RWPE2 (cell line): ENCODE data around the gene FARS2.

Experiments used
- ATAC-seq: fragments of 200-7000 bp; cut with Tn5 transposase; 3 replicates; pipeline ENCODE4 v1.9.1; 2021; ENCODE audit warnings: low read depth
- DNase-seq: peaks from one replicate; pipeline ENCODE4 v3.0.0-alpha.2; 2020; ENCODE audit warnings: low spot score
- H3K27ac ChIP-seq: fragments of 450-650 bp; 2 replicates; pipeline ENCODE4 v1.5.1; 2017; ENCODE audit warnings: mild to moderate bottlenecking; ENCODE audit not compliant: poor library complexity, severe bottlenecking
- H3K27me3 ChIP-seq: fragments of 250-450 bp; sonication (Bioruptor Pico); 2 replicates; pipeline ENCODE4 v1.5.1; 2021; ENCODE audit warnings: mild to moderate bottlenecking, moderate library complexity; ENCODE audit not compliant: insufficient read depth, poor library complexity, severe bottlenecking
- H3K36me3 ChIP-seq: fragments of 250-450 bp; sonication (Bioruptor Pico); 2 replicates; pipeline ENCODE4 v1.5.1; 2020; ENCODE audit warnings: low read depth, mild to moderate bottlenecking, moderate library complexity
- H3K4me1 ChIP-seq: fragments of 250-450 bp; sonication (Bioruptor Pico); 2 replicates; pipeline ENCODE4 v1.5.1; 2021; ENCODE audit warnings: mild to moderate bottlenecking, moderate library complexity; ENCODE audit not compliant: insufficient read depth, poor library complexity, severe bottlenecking
- H3K4me3 ChIP-seq: fragments of 250-450 bp; sonication (Bioruptor Pico); 2 replicates; pipeline ENCODE4 v1.5.1; 2021; ENCODE audit warnings: mild to moderate bottlenecking, moderate library complexity; ENCODE audit not compliant: severe bottlenecking
- H3K9me3 ChIP-seq: fragments of 250-450 bp; sonication (Bioruptor Pico); 2 replicates; pipeline ENCODE4 v1.5.1; 2021; ENCODE audit warnings: mild to moderate bottlenecking, moderate library complexity; ENCODE audit not compliant: severe bottlenecking
- TF ChIP-seq, protein P1 (sequence below): fragments of 450-650 bp; IDR thresholded peaks from one replicate; pipeline ENCODE4 v1.5.1; 2017; ENCODE audit warnings: mild to moderate bottlenecking, moderate library complexity; ENCODE audit not compliant: poor library complexity, severe bottlenecking

The FARS2 gene

DNA sequence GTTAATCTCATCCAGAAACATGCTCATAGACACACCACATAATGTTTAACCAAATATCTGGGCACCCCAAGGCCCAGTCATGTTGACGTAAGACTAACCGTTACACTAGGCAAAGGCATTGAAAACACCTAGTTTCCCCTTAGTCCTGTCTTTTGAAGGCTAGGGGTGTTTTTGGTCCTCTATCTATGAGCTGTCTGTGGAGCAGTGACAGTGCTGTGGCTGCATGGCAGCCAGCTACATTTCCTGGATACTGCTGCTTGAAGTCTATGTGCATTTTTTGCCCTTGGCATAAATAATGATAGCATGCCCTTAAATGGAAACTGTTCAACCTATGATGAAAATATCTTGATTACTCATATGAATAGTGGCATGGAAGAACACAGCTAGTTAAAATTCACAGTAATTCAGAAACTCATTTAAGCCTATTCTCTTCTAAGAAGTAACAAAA, 18.6 kb downstream of the FARS2 start:
- no peak overlapping the region for H3K27ac ChIP-seq
- no peaks in the 10 kb centered on the region for H3K27me3 ChIP-seq
- ATAC-seq = no peak
- no peak overlapping the region for H3K4me3 ChIP-seq
- TF ChIP-seq, protein P1, sequence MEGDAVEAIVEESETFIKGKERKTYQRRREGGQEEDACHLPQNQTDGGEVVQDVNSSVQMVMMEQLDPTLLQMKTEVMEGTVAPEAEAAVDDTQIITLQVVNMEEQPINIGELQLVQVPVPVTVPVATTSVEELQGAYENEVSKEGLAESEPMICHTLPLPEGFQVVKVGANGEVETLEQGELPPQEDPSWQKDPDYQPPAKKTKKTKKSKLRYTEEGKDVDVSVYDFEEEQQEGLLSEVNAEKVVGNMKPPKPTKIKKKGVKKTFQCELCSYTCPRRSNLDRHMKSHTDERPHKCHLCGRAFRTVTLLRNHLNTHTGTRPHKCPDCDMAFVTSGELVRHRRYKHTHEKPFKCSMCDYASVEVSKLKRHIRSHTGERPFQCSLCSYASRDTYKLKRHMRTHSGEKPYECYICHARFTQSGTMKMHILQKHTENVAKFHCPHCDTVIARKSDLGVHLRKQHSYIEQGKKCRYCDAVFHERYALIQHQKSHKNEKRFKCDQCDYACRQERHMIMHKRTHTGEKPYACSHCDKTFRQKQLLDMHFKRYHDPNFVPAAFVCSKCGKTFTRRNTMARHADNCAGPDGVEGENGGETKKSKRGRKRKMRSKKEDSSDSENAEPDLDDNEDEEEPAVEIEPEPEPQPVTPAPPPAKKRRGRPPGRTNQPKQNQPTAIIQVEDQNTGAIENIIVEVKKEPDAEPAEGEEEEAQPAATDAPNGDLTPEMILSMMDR = no peak
- no peaks in the 10 kb centered on the region for H3K9me3 ChIP-seq
- no peaks in the 10 kb centered on the region for H3K4me1 ChIP-seq
- no peaks in the 10 kb centered on the region for H3K36me3 ChIP-seq
- DNase-seq = no peak

DNA sequence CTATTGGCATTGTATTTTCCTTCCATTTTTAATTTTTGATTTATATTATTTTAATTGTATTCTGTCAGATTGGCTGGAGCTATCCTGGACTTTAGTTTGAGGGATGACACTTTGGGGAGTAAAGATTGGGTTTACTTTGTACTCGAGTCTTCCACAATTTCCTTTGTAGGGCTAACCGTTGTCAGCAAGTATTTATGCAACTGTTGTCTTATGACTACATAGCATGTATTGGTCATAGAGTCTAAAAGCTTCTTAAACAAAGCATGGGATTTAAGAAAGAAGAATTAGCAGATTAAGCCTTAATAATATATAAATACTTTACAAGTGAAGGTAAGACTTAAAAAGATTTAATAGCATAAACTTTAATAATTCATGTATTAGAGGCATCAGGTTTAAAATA, 19.6 kb downstream of the FARS2 start:
- no peaks in the 10 kb centered on the region for H3K27me3 ChIP-seq
- no peaks in the 10 kb centered on the region for H3K4me1 ChIP-seq
- ATAC-seq (no peak), DNase-seq (no peak)
- no peak overlapping the region for H3K4me3 ChIP-seq
- TF ChIP-seq, protein P1 = no peak
- H3K36me3 ChIP-seq = no peaks in the 10 kb centered on the region
- H3K27ac ChIP-seq = no peak overlapping the region
- no peaks in the 10 kb centered on the region for H3K9me3 ChIP-seq

DNA sequence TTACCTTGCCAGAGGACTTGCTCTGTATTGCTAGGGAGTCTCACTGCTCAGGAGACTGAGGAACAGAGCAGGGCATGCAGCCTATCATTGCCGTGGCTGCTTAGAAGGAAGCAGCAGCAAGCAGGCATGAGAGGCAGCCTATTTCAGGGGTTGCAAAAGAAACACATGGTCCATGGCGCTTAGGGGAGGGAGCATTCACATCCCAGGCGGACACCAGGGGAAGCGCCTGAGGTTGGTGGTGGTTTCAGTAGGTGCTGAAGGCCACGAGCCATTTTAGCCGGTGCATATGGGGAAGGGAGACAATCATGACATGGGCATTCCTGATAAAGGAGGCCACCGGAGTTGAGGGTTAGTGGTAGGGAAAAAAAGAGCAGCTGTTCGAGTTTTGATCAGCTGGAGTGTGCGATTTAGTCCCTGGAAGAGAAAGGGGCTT, 20.9 kb downstream of the FARS2 start:
- H3K4me1 ChIP-seq = no peaks in the 10 kb centered on the region
- TF ChIP-seq, protein P1 = no peak
- no peaks in the 10 kb centered on the region for H3K9me3 ChIP-seq
- DNase-seq (no peak), ATAC-seq (no peak)
- no peak overlapping the region for H3K27ac ChIP-seq
- H3K27me3 ChIP-seq = no peaks in the 10 kb centered on the region
- H3K4me3 ChIP-seq = no peak overlapping the region
- no peaks in the 10 kb centered on the region for H3K36me3 ChIP-seq

DNA sequence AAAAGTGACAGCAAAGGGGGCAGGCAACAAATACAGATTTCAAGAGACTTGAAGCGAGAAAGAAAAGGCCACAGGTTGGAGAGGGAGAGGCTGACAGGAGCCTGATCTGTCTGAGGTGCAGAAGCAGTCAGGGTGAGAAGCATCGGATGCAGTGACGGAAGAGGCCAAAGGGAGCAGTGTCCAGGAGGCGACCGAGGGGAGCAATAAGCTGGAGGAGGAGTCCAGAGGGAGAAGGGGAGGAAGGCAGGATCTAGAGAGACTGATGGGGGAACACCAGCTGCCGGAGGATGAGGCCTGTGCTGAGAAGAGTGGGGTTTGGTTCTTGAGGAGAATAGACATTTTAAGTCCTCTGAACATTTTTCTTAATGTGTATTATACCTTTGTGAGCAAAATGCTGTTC, 23.8 kb downstream of the FARS2 start:
- ATAC-seq (no peak), DNase-seq (no peak)
- H3K36me3 ChIP-seq = no peaks in the 10 kb centered on the region
- H3K4me1 ChIP-seq = no peaks in the 10 kb centered on the region
- H3K9me3 ChIP-seq = no peaks in the 10 kb centered on the region
- H3K4me3 ChIP-seq = no peak overlapping the region
- H3K27ac ChIP-seq = no peak overlapping the region
- no peaks in the 10 kb centered on the region for H3K27me3 ChIP-seq
- TF ChIP-seq, protein P1 = no peak

DNA sequence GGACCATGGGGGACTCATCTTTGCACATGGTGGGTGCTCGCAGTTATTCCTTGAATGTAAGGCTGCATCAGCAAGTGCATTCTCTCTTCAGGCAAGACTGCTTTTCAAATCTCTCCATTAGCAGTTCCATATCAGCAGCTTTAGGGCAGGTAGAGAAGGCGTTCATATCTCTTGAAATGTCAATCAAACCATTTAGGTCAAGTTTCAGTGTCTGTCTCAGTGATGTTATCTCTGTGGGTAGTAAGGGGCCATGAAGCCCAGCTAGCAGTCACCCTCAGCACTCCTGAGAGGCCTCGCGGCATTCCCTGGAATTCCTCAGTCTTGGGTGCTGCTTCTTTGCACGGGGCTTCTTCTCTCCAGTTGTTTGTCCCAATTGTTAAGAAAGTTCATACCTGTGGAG, 24.2 kb downstream of the FARS2 start:
- TF ChIP-seq, protein P1 = no peak
- Histone ChIP-seq H3K4me3 (no peak overlapping the region), H3K4me1 (no peaks in the 10 kb centered on the region), H3K36me3 (no peaks in the 10 kb centered on the region), H3K27me3 (no peaks in the 10 kb centered on the region), H3K27ac (no peak overlapping the region), H3K9me3 (no peaks in the 10 kb centered on the region)
- DNase-seq (no peak), ATAC-seq (no peak)
